ENCODE measurements around the gene CLDND2. TPM values are rescaled to one million over a fixed set of nuclear protein-coding genes. Genes with fewer than 3 reads are reported as not detected.

The CLDND2 gene
- total RNA-seq, 2 experiments from 2014 or later: 0.60 to 0.84 TPM

- peak overlapping the region; percentile 62 for H3K4me3 ChIP-seq (ENCODE audit: low read length)
- Mint-ChIP-seq H3K27ac (peak overlapping the region; percentile 7), H3K4me3 (peak overlapping the region; percentile 80), H3K27me3 (no peaks in the 10 kb centered on the region), H3K36me3 (ENCODE audit: low read depth) (no peaks in the 10 kb centered on the region), H3K4me1 (ENCODE audit: low read depth) (peaks cover 23% of the 10 kb centered on the region), H3K9me3 (no peaks in the 10 kb centered on the region)
- peaks cover 23% of the 10 kb centered on the region for H3K4me1 ChIP-seq (ENCODE audit: insufficient read depth, low read length)
- H3K27me3 ChIP-seq (ENCODE audit: control insufficient read depth in 1 of 2, insufficient read depth in 2 of 2, low read length in 2 of 2): no peaks in the 10 kb centered on the region
- TF ChIP-seq CTCF (IDR thresholded peaks at IDR 0.05): peak; percentile 91
- ChIA-PET CTCF (interaction anchor here (0.9 to 2.3 kb wide), 3 partner anchors 10 to 69 kb away, joined by 3 to 6 read pairs (median 4); no protein-coding TSS in a partner anchor), POLR2A (interaction anchor here (1.3 kb wide), 2 partner anchors 27 to 103 kb away, joined by 3 read pairs; no protein-coding TSS in a partner anchor)
- H3K9me3 ChIP-seq (ENCODE audit: control insufficient read depth in 1 of 2, insufficient read depth in 1 of 2, low read length in 2 of 2): no peaks in the 10 kb centered on the region
- no peak overlapping the region for H3K27ac ChIP-seq (ENCODE audit: low read depth in 1 of 2, low read length in 2 of 2)
- DNase-seq: peak; percentile 73 to 92 (median 81)
- peak; percentile 84 for ATAC-seq (ENCODE audit: poor library complexity)
- no peaks in the 10 kb centered on the region for H3K36me3 ChIP-seq (ENCODE audit: insufficient read depth, low read length)
- intact Hi-C loops (cut with DNase I, micrococcal nuclease): loop anchor here (1.0 to 2.0 kb wide), 10 partner anchors 29 to 438 kb away; no protein-coding TSS in a partner anchor
Measured at GRCh38 chr19:51338563-51339312, 30.1 kb downstream of the CLDND2 start.

GRCh38 chr19:51337861-51338562 is 30.8 kb downstream of the CLDND2 start:
- Histone ChIP-seq H3K36me3 (ENCODE audit: insufficient read depth, low read length) (no peaks in the 10 kb centered on the region), H3K27me3 (ENCODE audit: control insufficient read depth in 1 of 2, insufficient read depth in 2 of 2, low read length in 2 of 2) (no peaks in the 10 kb centered on the region), H3K9me3 (ENCODE audit: control insufficient read depth in 1 of 2, insufficient read depth in 1 of 2, low read length in 2 of 2) (no peaks in the 10 kb centered on the region), H3K4me1 (ENCODE audit: insufficient read depth, low read length) (peaks cover 23% of the 10 kb centered on the region), H3K27ac (ENCODE audit: low read depth in 1 of 2, low read length in 2 of 2) (no peak overlapping the region), H3K4me3 (ENCODE audit: low read length) (no peak overlapping the region)
- peaks cover 23% of the 10 kb centered on the region for H3K4me1 Mint-ChIP-seq (ENCODE audit: low read depth)
- intact Hi-C loops (cut with DNase I, micrococcal nuclease): loop anchor here (1.0 to 2.0 kb wide), 6 partner anchors 57 to 439 kb away; no protein-coding TSS in a partner anchor
- DNase-seq: no peak
- no peaks in the 10 kb centered on the region for H3K27me3 Mint-ChIP-seq
- POLR2A ChIA-PET: no interaction called here
- H3K4me3 Mint-ChIP-seq: peak overlapping the region; percentile 80
- no peak overlapping the region for H3K27ac Mint-ChIP-seq
- CTCF ChIA-PET: interaction anchor here (0.9 to 2.3 kb wide), 2 partner anchors 11 to 70 kb away, joined by 4 to 6 read pairs; no protein-coding TSS in a partner anchor
- no peaks in the 10 kb centered on the region for H3K9me3 Mint-ChIP-seq
- no peak for ATAC-seq (ENCODE audit: poor library complexity)
- H3K36me3 Mint-ChIP-seq (ENCODE audit: low read depth): no peaks in the 10 kb centered on the region
- TF ChIP-seq CTCF (IDR thresholded peaks at IDR 0.05): no peak

GRCh38 chr19:51337141-51337860 is 31.5 kb downstream of the CLDND2 start:
- no peak overlapping the region for H3K27ac Mint-ChIP-seq

More at GRCh38 chr19:51337141-51337860, 31.5 kb downstream of the CLDND2 start:
- H3K4me1 Mint-ChIP-seq (ENCODE audit: low read depth): peaks cover 23% of the 10 kb centered on the region
- H3K27me3 Mint-ChIP-seq: no peaks in the 10 kb centered on the region
- no peaks in the 10 kb centered on the region for H3K27me3 ChIP-seq (ENCODE audit: control insufficient read depth in 1 of 2, insufficient read depth in 2 of 2, low read length in 2 of 2)
- peaks cover 23% of the 10 kb centered on the region for H3K4me1 ChIP-seq (ENCODE audit: insufficient read depth, low read length)
- H3K4me3 ChIP-seq (ENCODE audit: low read length): no peak overlapping the region
- H3K9me3 Mint-ChIP-seq: no peaks in the 10 kb centered on the region
- no peak overlapping the region for H3K4me3 Mint-ChIP-seq
- POLR2A ChIA-PET: no interaction called here
- no peaks in the 10 kb centered on the region for H3K36me3 ChIP-seq (ENCODE audit: insufficient read depth, low read length)
- H3K9me3 ChIP-seq (ENCODE audit: control insufficient read depth in 1 of 2, insufficient read depth in 1 of 2, low read length in 2 of 2): no peaks in the 10 kb centered on the region
- H3K36me3 Mint-ChIP-seq (ENCODE audit: low read depth): no peaks in the 10 kb centered on the region
- CTCF ChIA-PET: interaction anchor here (0.9 kb wide), 1 partner anchor 12 kb away, joined by 4 read pairs; no protein-coding TSS in a partner anchor
- DNase-seq (no peak), ATAC-seq (ENCODE audit: poor library complexity) (no peak)
- H3K27ac ChIP-seq (ENCODE audit: low read depth in 1 of 2, low read length in 2 of 2): no peak overlapping the region
- TF ChIP-seq CTCF (IDR thresholded peaks at IDR 0.05): no peak
- intact Hi-C loops (cut with DNase I, micrococcal nuclease): no loop called here
